Measurements from ENCODE around the gene COL4A2. TPM values are rescaled to one million over a fixed set of nuclear protein-coding genes. Genes with fewer than 3 reads are reported as not detected.
A peak's percentile ranks its signal among the peaks of the same experiment; 100 is the strongest.

COL4A2 gene
- total RNA-seq, 1 donor from 2014 or later: 1,414 TPM

GRCh38 chr13:110449219-110450015, 142.3 kb downstream of the COL4A2 start:
- Mint-ChIP-seq H3K27me3 (ENCODE audit: low read depth, unreplicated experiment) (no peaks in the 10 kb centered on the region), H3K27ac (ENCODE audit: unreplicated experiment) (peak overlapping the region; percentile 92), H3K9me3 (ENCODE audit: unreplicated experiment) (no peaks in the 10 kb centered on the region), H3K4me1 (ENCODE audit: low read depth, unreplicated experiment) (peaks cover 58% of the 10 kb centered on the region), H3K36me3 (ENCODE audit: low read depth, unreplicated experiment) (peaks cover 38% of the 10 kb centered on the region), H3K4me3 (ENCODE audit: unreplicated experiment) (no peak overlapping the region)
- H3K4me1 ChIP-seq (ENCODE audit: insufficient read depth, low read length): peaks cover 35% of the 10 kb centered on the region
- no peak overlapping the region for H2AFZ ChIP-seq (ENCODE audit: low read depth, low read length)
- H3K36me3 ChIP-seq (ENCODE audit: insufficient read depth, low read length): peaks cover 41% of the 10 kb centered on the region
- H3K27ac ChIP-seq (ENCODE audit: low read depth, low read length): no peak overlapping the region
- TF ChIP-seq EZH2 (IDR thresholded peaks at IDR 0.05; ENCODE audit: insufficient read depth, low read length) (no peak), CTCF (IDR thresholded peaks at IDR 0.05; ENCODE audit: insufficient read depth, low read depth, low read length) (no peak)
- DNase-seq (ENCODE audit: low read depth) (no peak), FAIRE-seq (no peak)
- no peaks in the 10 kb centered on the region for H3K27me3 ChIP-seq (ENCODE audit: insufficient read depth, low read length)
- no peak overlapping the region for H3K4me2 ChIP-seq (ENCODE audit: low read length)
- peaks cover 8% of the 10 kb centered on the region for H4K20me1 ChIP-seq (ENCODE audit: insufficient read depth, low read length)
- H3K9me3 ChIP-seq (ENCODE audit: insufficient read depth, low read depth, low read length): no peaks in the 10 kb centered on the region
- no peaks in the 10 kb centered on the region for H3K79me2 ChIP-seq (ENCODE audit: insufficient read depth, low read length)
- H3K4me3 ChIP-seq (ENCODE audit: insufficient read depth, low read depth, low read length): no peak overlapping the region
- no peak overlapping the region for H3K9ac ChIP-seq (ENCODE audit: low read length)

- Mint-ChIP-seq H3K4me1 (ENCODE audit: low read depth, unreplicated experiment) (peaks cover 61% of the 10 kb centered on the region), H3K36me3 (ENCODE audit: low read depth, unreplicated experiment) (peaks cover 40% of the 10 kb centered on the region), H3K27me3 (ENCODE audit: low read depth, unreplicated experiment) (no peaks in the 10 kb centered on the region), H3K4me3 (ENCODE audit: unreplicated experiment) (no peak overlapping the region), H3K27ac (ENCODE audit: unreplicated experiment) (no peak overlapping the region), H3K9me3 (ENCODE audit: unreplicated experiment) (no peaks in the 10 kb centered on the region)
- no peaks in the 10 kb centered on the region for H3K9me3 ChIP-seq (ENCODE audit: insufficient read depth, low read depth, low read length)
- no peak overlapping the region for H3K4me2 ChIP-seq (ENCODE audit: low read length)
- peaks cover 15% of the 10 kb centered on the region for H4K20me1 ChIP-seq (ENCODE audit: insufficient read depth, low read length)
- no peak overlapping the region for H3K9ac ChIP-seq (ENCODE audit: low read length)
- peaks cover 42% of the 10 kb centered on the region for H3K36me3 ChIP-seq (ENCODE audit: insufficient read depth, low read length)
- FAIRE-seq: no peak
- no peak overlapping the region for H3K27ac ChIP-seq (ENCODE audit: low read depth, low read length)
- no peak for DNase-seq (ENCODE audit: low read depth)
- H3K4me3 ChIP-seq (ENCODE audit: insufficient read depth, low read depth, low read length): no peak overlapping the region
- no peaks in the 10 kb centered on the region for H3K27me3 ChIP-seq (ENCODE audit: insufficient read depth, low read length)
- H3K4me1 ChIP-seq (ENCODE audit: insufficient read depth, low read length): peaks cover 32% of the 10 kb centered on the region
- H3K79me2 ChIP-seq (ENCODE audit: insufficient read depth, low read length): no peaks in the 10 kb centered on the region
- H2AFZ ChIP-seq (ENCODE audit: low read depth, low read length): no peak overlapping the region
- TF ChIP-seq EZH2 (IDR thresholded peaks at IDR 0.05; ENCODE audit: insufficient read depth, low read length) (no peak), CTCF (IDR thresholded peaks at IDR 0.05; ENCODE audit: insufficient read depth, low read depth, low read length) (no peak)
Observed at GRCh38 chr13:110450016-110450900, 143.2 kb downstream of the COL4A2 start.

Measured in astrocyte (in vitro differentiated cells and primary cell).